Measurements from ENCODE around the gene ZNF267.
A peak's percentile ranks its signal among the peaks of the same experiment; 100 is the strongest.

The ZNF267 gene

DNA sequence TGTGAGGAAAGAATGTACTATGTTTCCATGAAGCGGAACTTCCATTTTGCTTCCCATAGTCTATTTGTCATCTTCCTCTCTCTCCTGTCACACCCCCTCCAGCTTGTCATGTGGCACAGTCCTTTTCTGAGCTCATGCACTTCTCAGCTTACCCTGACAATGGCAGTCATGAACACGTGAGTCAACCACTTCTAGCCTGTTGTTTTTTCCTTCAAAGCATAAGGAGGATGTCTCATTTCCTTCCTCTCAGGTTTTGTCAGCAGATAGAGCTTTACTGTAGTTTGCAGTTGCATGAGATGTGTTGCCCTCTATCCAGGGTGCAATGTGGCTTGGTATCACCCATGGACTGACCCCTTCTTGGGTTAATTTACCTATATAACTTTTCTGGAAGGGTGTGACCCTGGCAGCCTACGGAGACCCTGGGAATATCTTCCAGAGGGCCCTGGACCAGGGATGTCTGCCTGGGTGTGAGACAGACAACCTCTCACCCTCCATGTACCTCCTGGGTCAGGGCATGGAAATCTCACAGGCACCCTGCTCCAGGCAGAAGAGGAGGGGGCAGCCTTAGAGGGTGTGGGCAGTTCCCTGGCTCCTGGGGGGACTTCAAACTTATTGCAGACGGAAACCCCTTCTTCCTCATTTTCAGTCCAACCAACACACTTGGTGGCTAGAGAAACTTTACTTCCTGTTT is 4.0 kb upstream of the ZNF267 start:
- Histone ChIP-seq H3K9ac (ENCODE audit: low read depth, low read length) (no peak overlapping the region), H3K36me3 (ENCODE audit: insufficient read depth, low read length) (no peaks in the 10 kb centered on the region), H3K4me1 (ENCODE audit: insufficient read depth, low read length) (no peaks in the 10 kb centered on the region; the same call in 1 of the 2 replicates), H3K27me3 (ENCODE audit: insufficient read depth, low read length) (peaks cover 2% of the 10 kb centered on the region; the same call in 1 of the 2 replicates), H3K4me3 (ENCODE audit: low read length) (no peak overlapping the region), H3K27ac (ENCODE audit: low read depth, low read length) (no peak overlapping the region), H3K9me3 (ENCODE audit: insufficient read depth, low read depth, low read length) (no peaks in the 10 kb centered on the region)
- WGBS: 54% methylated on average over 3 of the region's 4 CpGs

DNA sequence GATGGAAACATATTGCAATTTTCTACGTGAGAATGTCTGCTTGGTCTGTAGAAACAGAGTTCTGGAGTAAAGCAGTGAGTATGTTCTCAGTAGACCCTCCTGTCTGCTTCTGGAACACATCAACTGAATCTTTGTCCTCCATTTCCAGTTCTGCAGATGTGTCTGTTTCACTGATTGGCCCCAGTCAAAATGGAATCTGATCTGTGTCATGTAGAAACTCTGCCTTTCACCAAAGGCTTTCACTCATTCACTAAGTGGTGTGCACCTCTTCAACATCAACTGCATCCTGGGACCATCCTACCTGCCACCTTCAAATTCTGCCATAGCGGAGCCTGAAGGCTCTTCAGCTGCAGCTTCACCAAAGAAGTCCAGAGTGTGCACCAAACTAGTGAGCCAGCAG is 2.8 kb upstream of the ZNF267 start:
- no peak overlapping the region for H3K27ac ChIP-seq (ENCODE audit: low read depth, low read length)
- peaks cover 2% of the 10 kb centered on the region; the same call in 1 of the 2 replicates for H3K27me3 ChIP-seq (ENCODE audit: insufficient read depth, low read length)
- H3K9ac ChIP-seq (ENCODE audit: low read depth, low read length): no peak overlapping the region
- 89% methylated on average over 2 of the region's 2 CpGs for WGBS
- no peak overlapping the region for H3K4me3 ChIP-seq (ENCODE audit: low read length)
- no peaks in the 10 kb centered on the region for H3K36me3 ChIP-seq (ENCODE audit: insufficient read depth, low read length)
- no peaks in the 10 kb centered on the region for H3K9me3 ChIP-seq (ENCODE audit: insufficient read depth, low read depth, low read length)
- peaks cover 7% of the 10 kb centered on the region for H3K4me1 ChIP-seq (ENCODE audit: insufficient read depth, low read length)

DNA sequence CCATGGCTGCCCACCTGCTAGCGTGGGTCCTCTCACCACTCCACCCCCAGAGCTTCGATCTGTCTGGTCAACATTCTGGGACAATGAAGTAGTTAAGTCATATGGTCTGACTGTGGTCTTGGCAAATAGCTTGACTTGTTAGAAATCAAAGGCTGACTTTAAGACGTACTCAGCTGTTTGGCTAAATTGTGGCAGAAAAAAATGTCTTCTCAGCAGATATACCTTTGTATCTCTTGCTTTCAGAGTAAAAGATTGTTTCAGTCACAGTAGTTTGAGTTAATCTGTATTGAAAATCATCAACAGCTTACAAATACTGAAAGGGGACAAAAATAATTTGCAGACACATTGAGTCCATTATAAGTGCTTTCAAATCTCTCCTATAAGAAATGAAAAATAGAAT is 2.1 kb upstream of the ZNF267 start:
- 88% methylated on average over 3 of the region's 3 CpGs for WGBS
- Histone ChIP-seq H3K27me3 (ENCODE audit: insufficient read depth, low read length) (peaks cover 2% of the 10 kb centered on the region; the same call in 1 of the 2 replicates), H3K36me3 (ENCODE audit: insufficient read depth, low read length) (no peaks in the 10 kb centered on the region), H3K27ac (ENCODE audit: low read depth, low read length) (no peak overlapping the region), H3K4me3 (ENCODE audit: low read length) (no peak overlapping the region), H3K4me1 (ENCODE audit: insufficient read depth, low read length) (peaks cover 12% of the 10 kb centered on the region), H3K9ac (ENCODE audit: low read depth, low read length) (no peak overlapping the region), H3K9me3 (ENCODE audit: insufficient read depth, low read depth, low read length) (no peaks in the 10 kb centered on the region)

DNA sequence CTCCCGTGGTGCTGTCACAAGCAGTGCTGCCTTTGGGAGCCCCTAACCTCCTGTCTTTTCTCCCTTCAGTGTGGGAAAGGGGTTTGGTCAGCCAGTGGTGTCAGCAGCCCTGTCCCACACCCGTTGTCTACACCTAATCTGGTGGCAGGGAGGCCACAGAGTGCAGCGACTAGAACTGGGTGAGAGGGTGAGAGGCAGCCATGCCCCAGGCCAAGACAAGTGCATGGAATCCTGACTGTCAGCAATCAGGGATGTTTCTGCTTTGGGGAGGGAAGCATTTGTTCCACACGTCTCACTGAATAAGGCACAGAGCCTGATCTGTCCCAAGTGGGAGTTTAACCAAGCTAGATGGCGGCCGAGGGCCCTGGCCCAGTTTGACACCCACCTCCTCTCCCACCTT is 1.4 kb upstream of the ZNF267 start:
- no peak overlapping the region for H3K9ac ChIP-seq (ENCODE audit: low read depth, low read length)
- peaks cover 19% of the 10 kb centered on the region for H3K4me1 ChIP-seq (ENCODE audit: insufficient read depth, low read length)
- 94% methylated on average over 6 of the region's 6 CpGs for WGBS

DNA sequence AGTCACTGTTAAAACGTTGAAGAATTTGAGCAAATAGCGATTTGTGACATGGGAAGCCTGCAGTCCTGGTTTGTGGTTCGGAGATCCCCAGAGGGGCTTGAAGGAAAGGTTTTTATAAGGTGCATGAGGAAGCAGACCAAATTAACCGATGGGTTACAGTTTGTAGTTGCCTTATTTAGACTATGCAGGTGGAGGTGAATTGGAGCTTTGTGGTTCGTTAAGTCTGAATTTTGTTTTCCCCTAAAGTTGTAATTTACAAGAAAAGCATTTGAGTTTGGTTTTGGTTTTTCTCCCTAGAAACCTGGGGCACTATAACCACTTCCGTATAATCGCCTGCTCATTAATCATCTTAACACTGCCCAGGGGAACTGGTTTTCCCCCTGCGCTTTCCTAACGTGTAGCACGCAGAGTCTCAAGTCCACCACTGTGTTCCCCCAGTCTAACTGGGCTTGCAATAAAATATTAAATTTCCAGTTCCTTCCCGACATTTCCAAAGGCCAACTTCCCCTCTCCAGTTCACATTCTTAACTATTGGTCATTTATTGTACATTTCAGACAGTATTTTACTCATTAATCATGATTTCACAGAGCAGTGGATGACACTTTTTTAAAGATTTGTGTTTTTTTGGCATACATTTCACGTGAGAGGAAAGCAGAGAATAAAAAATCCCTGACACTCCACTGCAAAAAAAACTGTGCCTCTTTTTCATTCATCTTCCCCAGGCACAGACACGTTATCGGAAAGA is 932 bp downstream of the ZNF267 start:
- H3K9ac ChIP-seq (ENCODE audit: low read depth, low read length): peak overlapping the region; percentile 98
- peak overlapping the region; percentile 99 for H3K4me3 ChIP-seq (ENCODE audit: low read length)
- H3K27me3 ChIP-seq (ENCODE audit: insufficient read depth, low read length): no peaks in the 10 kb centered on the region; the same call in 1 of the 2 replicates
- no peaks in the 10 kb centered on the region for H3K9me3 ChIP-seq (ENCODE audit: insufficient read depth, low read depth, low read length)
- H3K4me1 ChIP-seq (ENCODE audit: insufficient read depth, low read length): peaks cover 23% of the 10 kb centered on the region
- peak overlapping the region; percentile 94 for H3K27ac ChIP-seq (ENCODE audit: low read depth, low read length)
- WGBS: 13% methylated on average over 14 of the region's 14 CpGs
- peaks cover 7% of the 10 kb centered on the region for H3K36me3 ChIP-seq (ENCODE audit: insufficient read depth, low read length)

More for the DNA sequence above, 1.4 kb upstream of the ZNF267 start:
- Histone ChIP-seq H3K36me3 (ENCODE audit: insufficient read depth, low read length) (no peaks in the 10 kb centered on the region), H3K4me3 (ENCODE audit: low read length) (no peak overlapping the region), H3K27me3 (ENCODE audit: insufficient read depth, low read length) (no peaks in the 10 kb centered on the region; the same call in 1 of the 2 replicates), H3K27ac (ENCODE audit: low read depth, low read length) (no peak overlapping the region), H3K9me3 (ENCODE audit: insufficient read depth, low read depth, low read length) (no peaks in the 10 kb centered on the region)

DNA sequence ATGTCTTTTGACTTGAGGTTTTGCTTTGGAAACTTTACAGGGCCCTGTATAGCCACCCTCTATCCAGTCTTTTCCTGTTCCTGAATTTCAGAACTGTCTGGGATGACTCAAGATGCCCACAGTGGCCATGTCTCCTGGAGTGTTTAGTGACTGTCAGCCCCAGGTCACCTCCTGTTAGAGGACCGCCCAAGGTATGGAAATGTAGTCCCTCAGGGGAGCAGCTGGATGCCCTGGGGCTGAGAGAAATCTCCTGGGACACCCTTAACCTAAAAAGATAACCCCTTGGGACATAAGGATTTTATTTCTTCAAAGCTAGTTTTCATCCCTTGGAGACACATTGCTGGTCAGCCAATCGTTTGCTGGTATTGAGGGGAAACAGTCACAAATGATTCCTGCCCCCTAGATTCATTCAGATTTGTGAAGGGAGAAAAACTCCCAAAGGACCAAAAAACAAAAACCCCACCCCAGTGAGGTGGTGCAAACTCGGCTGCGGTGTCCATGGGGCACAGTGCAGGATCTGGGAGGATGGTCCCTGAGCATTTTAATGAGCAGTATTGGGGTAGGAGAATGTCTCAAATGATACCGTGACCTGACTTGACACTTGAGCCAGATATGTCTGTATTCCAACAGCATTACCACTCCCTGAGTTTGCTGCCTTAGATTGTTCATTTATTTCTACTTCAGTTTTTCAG is 1.7 kb downstream of the ZNF267 start:
- Histone ChIP-seq H3K4me3 (ENCODE audit: low read length) (peak overlapping the region; percentile 99), H3K4me1 (ENCODE audit: insufficient read depth, low read length) (peaks cover 31% of the 10 kb centered on the region), H3K27me3 (ENCODE audit: insufficient read depth, low read length) (no peaks in the 10 kb centered on the region; the same call in 1 of the 2 replicates), H3K27ac (ENCODE audit: low read depth, low read length) (no peak overlapping the region), H3K36me3 (ENCODE audit: insufficient read depth, low read length) (peaks cover 7% of the 10 kb centered on the region), H3K9me3 (ENCODE audit: insufficient read depth, low read depth, low read length) (no peaks in the 10 kb centered on the region), H3K9ac (ENCODE audit: low read depth, low read length) (no peak overlapping the region; the same call in 1 of the 2 replicates)
- 72% methylated on average over 5 of the region's 5 CpGs for WGBS

DNA sequence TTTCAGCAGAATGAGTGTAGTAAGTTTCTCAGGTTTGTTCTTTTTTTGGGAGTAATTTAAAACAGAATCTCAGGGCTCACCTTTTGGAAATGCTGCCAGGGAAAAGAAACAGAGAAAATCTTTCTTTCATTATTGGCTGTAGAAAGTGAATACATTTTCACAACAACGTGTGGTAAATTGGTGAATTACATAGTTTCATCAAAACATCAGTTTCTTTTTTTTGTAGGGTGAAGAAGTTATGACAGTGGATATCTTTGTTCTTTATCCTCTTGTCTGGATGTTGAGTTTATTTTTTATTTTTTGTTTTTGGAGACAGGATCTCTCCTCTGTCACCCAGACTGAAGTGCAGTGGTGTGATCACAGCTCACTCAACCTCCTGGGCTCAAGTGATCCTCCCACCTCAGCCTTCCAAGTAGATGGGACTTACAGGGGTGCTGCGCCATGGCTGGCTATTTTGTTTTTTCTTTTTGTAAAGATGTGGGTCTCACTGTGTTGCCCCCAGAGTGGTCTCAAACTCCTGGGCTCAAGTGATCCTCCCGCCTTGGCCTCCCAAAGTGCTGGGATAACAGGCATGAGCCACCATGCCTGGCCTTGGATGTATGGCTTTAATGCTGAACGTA is 2.4 kb downstream of the ZNF267 start:
- Histone ChIP-seq H3K36me3 (ENCODE audit: insufficient read depth, low read length) (peaks cover 7% of the 10 kb centered on the region), H3K4me3 (ENCODE audit: low read length) (no peak overlapping the region), H3K27ac (ENCODE audit: low read depth, low read length) (no peak overlapping the region), H3K9me3 (ENCODE audit: insufficient read depth, low read depth, low read length) (no peaks in the 10 kb centered on the region), H3K27me3 (ENCODE audit: insufficient read depth, low read length) (no peaks in the 10 kb centered on the region), H3K9ac (ENCODE audit: low read depth, low read length) (no peak overlapping the region), H3K4me1 (ENCODE audit: insufficient read depth, low read length) (peaks cover 38% of the 10 kb centered on the region)
- 86% methylated on average over 4 of the region's 4 CpGs for whole genome bisulfite sequencing

DNA sequence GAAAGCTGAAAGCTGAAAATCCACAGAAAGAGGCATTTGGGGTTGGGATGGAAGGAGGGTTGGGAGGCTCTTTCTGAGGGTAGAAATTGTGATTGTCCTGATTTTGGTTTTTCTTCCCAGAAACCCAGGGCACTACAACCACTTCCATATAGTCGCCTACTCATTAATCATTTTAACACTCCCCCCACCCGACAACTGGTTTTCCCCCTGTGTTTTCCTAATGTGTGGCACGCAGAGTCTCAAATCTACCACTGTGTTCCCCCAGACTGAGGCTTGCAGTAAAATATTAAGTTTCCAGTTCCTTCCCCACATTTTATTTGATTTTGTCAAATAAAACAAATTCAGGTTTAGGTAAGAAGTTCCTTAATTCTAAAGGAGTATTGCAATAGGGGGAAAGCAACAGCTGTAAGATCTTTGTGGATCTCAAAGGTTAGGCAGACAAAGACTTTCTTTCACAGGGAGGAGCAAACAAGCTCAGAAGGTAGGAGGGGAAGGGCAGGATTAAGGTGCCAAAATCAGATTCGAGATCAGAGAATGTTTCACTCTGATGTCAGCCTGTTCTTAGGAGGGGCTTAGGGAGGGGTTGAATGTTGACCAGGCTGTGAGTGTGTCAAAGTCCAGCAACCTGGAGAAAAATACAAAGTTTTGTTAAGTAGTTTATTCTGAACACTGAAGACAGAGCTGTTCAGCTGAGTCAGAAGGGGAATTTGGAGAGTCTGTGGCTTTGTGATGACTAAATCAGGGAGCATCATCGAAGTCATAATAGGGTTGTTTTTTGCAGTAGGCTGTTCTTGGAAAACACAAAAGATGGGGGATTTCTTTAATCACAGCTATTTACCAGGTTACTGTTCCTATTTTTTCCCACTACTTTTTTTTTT is 3.6 kb downstream of the ZNF267 start:
- no peaks in the 10 kb centered on the region for H3K9me3 ChIP-seq (ENCODE audit: insufficient read depth, low read depth, low read length)
- peaks cover 38% of the 10 kb centered on the region for H3K4me1 ChIP-seq (ENCODE audit: insufficient read depth, low read length)
- WGBS: 86% methylated on average over 5 of the region's 5 CpGs
- peak overlapping the region; percentile 14; the same call in 1 of the 2 replicates for H3K9ac ChIP-seq (ENCODE audit: low read depth, low read length)
- H3K36me3 ChIP-seq (ENCODE audit: insufficient read depth, low read length): peaks cover 11% of the 10 kb centered on the region
- H3K27me3 ChIP-seq (ENCODE audit: insufficient read depth, low read length): no peaks in the 10 kb centered on the region
- H3K27ac ChIP-seq (ENCODE audit: low read depth, low read length): no peak overlapping the region; the same call in 1 of the 2 replicates
- H3K4me3 ChIP-seq (ENCODE audit: low read length): no peak overlapping the region

DNA sequence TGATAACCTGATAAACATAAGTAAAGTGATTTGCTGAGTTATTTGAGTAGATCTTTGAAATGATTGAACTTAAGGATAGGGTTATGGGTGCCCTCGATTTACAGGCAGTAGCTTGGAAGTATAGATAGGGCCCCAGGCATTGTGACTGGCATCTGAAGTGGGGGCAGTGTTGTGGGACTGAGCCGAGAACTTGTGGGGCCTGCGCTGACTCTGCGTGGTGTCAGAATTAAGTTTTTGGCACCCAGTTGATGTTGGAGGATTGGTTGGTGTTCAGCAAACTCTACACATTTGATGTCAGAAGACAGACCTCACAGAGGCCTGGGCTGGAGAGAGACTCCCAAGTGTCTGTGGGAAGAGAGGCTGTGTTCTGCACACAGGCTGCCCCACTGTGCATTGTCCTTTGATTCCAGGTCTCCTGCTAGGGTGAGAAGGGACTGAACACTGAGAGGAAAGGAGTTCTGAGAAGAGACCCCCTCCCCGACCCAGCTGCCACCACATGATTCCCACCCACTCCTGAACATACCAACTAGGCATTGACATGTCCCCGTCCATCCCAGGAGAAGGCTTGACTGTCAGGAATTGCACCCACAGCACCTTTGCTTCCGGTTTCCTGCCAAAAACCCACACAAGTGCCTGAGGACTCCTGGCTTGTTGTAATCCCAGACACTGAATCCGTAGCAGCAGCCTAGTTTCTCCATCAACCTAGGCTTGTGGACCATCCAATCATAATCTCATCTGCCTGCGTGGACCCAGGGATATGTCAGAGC is 4.5 kb downstream of the ZNF267 start:
- peaks cover 14% of the 10 kb centered on the region for H3K36me3 ChIP-seq (ENCODE audit: insufficient read depth, low read length)
- H3K4me3 ChIP-seq (ENCODE audit: low read length): no peak overlapping the region
- no peaks in the 10 kb centered on the region for H3K27me3 ChIP-seq (ENCODE audit: insufficient read depth, low read length)
- no peak overlapping the region for H3K9ac ChIP-seq (ENCODE audit: low read depth, low read length)
- WGBS: 94% methylated on average over 9 of the region's 9 CpGs
- no peak overlapping the region for H3K27ac ChIP-seq (ENCODE audit: low read depth, low read length)
- H3K4me1 ChIP-seq (ENCODE audit: insufficient read depth, low read length): peaks cover 38% of the 10 kb centered on the region
- H3K9me3 ChIP-seq (ENCODE audit: insufficient read depth, low read depth, low read length): no peaks in the 10 kb centered on the region

Measured in HUES64 (cell line).